GM12878 (cell line): ENCODE data around the gene NOTCH1.

Experiments used
- CTCF ChIP-seq, 3 experiments: IDR thresholded peaks in 2 of 3; conservative IDR thresholded peaks in 1 of 3; 2 replicates each; pipeline ENCODE4 v1.5.1; 2011; ENCODE audit warnings: low read depth in 3 of 3, low read length in 3 of 3, mild to moderate bottlenecking in 3 of 3, control low read depth in 2 of 3, moderate library complexity in 2 of 3, inconsistent platforms in 1 of 3, mixed read lengths in 1 of 3; ENCODE audit not compliant: control insufficient read depth in 2 of 3, insufficient read depth in 1 of 3; ENCODE audit errors: extremely low read depth in 1 of 3
- EZH2 ChIP-seq: IDR thresholded peaks from 2 replicates; pipeline ENCODE4 v1.6.1; 2012; ENCODE audit warnings: low read depth, mild to moderate bottlenecking, control low read depth, inconsistent platforms, low read length, borderline replicate concordance; ENCODE audit not compliant: control insufficient read depth
- GABPA ChIP-seq: IDR thresholded peaks from 2 replicates; pipeline ENCODE4 v1.6.1; 2014; ENCODE audit warnings: antibody characterized with exemption, low read depth, mild to moderate bottlenecking, inconsistent platforms
- POLR2A ChIP-seq: IDR thresholded peaks from 2 replicates; pipeline ENCODE4 v1.6.1; 2011; ENCODE audit warnings: low read depth, mild to moderate bottlenecking, low read length
- POLR2AphosphoS2 ChIP-seq: IDR thresholded peaks from 2 replicates; pipeline ENCODE4 v1.6.1; 2011; ENCODE audit warnings: low read depth, mild to moderate bottlenecking, low read length, improper control_type of control experiment, moderate library complexity
- POLR2AphosphoS5 ChIP-seq: IDR thresholded peaks from 2 replicates; pipeline ENCODE4 v1.6.1; 2011; ENCODE audit warnings: mild to moderate bottlenecking, low read length, inconsistent platforms
- SUPT20H ChIP-seq: IDR thresholded peaks from 2 replicates; pipeline ENCODE4 v1.6.1; 2011; ENCODE audit warnings: low read depth, mild to moderate bottlenecking, low read length, moderate library complexity, borderline replicate concordance; ENCODE audit not compliant: control insufficient read depth
- TF ChIP-seq, protein P1 (sequence below): fragments of 450-650 bp; conservative IDR thresholded peaks from 2 replicates; pipeline ENCODE4 v1.6.1; 2017; ENCODE audit warnings: mild to moderate bottlenecking, moderate library complexity

GRCh38 chr9:136506425-136506824 lies 39.4 kb downstream of the NOTCH1 start:
- TF ChIP-seq CTCF (IDR thresholded peaks at IDR 0.05 in 2 of 3, conservative IDR thresholded peaks at IDR 0.05 in 1 of 3; ENCODE audit: control insufficient read depth in 2 of 3, extremely low read depth in 1 of 3, insufficient read depth in 1 of 3, low read depth in 3 of 3, low read length in 3 of 3) (no peak), POLR2AphosphoS5 (no peak), SUPT20H (no peak), EZH2 (no peak), POLR2AphosphoS2 (no peak), POLR2A (no peak), GABPA (no peak)
- TF ChIP-seq, protein P1, sequence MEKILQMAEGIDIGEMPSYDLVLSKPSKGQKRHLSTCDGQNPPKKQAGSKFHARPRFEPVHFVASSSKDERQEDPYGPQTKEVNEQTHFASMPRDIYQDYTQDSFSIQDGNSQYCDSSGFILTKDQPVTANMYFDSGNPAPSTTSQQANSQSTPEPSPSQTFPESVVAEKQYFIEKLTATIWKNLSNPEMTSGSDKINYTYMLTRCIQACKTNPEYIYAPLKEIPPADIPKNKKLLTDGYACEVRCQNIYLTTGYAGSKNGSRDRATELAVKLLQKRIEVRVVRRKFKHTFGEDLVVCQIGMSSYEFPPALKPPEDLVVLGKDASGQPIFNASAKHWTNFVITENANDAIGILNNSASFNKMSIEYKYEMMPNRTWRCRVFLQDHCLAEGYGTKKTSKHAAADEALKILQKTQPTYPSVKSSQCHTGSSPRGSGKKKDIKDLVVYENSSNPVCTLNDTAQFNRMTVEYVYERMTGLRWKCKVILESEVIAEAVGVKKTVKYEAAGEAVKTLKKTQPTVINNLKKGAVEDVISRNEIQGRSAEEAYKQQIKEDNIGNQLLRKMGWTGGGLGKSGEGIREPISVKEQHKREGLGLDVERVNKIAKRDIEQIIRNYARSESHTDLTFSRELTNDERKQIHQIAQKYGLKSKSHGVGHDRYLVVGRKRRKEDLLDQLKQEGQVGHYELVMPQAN, result no peak
